ENCODE results near the gene PALLD. TPM values are rescaled to one million over a fixed set of nuclear protein-coding genes. Genes with fewer than 3 reads are reported as not detected.

PALLD gene
- total RNA-seq, 1 experiment from 2014 or later, result 23.7 TPM

DNA sequence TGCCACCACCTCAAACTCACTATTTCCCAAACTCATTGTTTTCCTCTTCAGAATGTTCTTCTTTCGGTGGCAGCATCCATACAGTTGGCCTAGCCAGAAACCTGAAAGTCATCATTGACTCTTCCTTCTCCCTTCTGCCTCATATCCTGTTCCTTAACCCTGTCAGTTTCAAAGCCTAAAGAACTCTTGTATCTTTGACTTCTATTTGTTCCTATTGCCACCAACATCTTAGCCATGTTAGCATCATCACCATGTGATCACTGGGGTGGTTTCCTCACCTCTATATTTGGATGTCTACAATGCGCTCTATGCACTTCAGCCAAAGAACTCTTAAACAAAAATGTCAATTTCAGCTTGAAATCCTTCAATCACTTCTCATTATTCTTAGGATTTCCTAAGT, 45.5 kb upstream of the PALLD start:
- H3K27ac Mint-ChIP-seq, result no peak overlapping the region
- no peak for DNase-seq (ENCODE audit: low spot score)
- H3K4me1 Mint-ChIP-seq, result peaks cover 14% of the 10 kb centered on the region
- no peak for TF ChIP-seq ZNF416 (CRISPR knock-in tag; IDR thresholded peaks at IDR 0.05)
- TF ChIP-seq FOXJ3 (CRISPR knock-in tag; IDR thresholded peaks at IDR 0.05; ENCODE audit: borderline replicate concordance), result no peak
- no peak for TF ChIP-seq EMX1 (CRISPR knock-in tag; IDR thresholded peaks at IDR 0.05)
- no peak for TF ChIP-seq ZNF219 (CRISPR knock-in tag; IDR thresholded peaks at IDR 0.05; ENCODE audit: borderline replicate concordance)
- TF ChIP-seq, protein P1, sequence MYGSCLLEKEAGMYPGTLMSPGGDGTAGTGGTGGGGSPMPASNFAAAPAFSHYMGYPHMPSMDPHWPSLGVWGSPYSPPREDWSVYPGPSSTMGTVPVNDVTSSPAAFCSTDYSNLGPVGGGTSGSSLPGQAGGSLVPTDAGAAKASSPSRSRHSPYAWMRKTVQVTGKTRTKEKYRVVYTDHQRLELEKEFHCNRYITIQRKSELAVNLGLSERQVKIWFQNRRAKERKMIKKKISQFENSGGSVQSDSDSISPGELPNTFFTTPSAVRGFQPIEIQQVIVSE (CRISPR knock-in tag; IDR thresholded peaks at IDR 0.05; ENCODE audit: borderline replicate concordance), result no peak
- no peak for TF ChIP-seq IRF2 (CRISPR knock-in tag; IDR thresholded peaks at IDR 0.05; ENCODE audit: borderline replicate concordance, low read depth)
- TF ChIP-seq, protein P2, sequence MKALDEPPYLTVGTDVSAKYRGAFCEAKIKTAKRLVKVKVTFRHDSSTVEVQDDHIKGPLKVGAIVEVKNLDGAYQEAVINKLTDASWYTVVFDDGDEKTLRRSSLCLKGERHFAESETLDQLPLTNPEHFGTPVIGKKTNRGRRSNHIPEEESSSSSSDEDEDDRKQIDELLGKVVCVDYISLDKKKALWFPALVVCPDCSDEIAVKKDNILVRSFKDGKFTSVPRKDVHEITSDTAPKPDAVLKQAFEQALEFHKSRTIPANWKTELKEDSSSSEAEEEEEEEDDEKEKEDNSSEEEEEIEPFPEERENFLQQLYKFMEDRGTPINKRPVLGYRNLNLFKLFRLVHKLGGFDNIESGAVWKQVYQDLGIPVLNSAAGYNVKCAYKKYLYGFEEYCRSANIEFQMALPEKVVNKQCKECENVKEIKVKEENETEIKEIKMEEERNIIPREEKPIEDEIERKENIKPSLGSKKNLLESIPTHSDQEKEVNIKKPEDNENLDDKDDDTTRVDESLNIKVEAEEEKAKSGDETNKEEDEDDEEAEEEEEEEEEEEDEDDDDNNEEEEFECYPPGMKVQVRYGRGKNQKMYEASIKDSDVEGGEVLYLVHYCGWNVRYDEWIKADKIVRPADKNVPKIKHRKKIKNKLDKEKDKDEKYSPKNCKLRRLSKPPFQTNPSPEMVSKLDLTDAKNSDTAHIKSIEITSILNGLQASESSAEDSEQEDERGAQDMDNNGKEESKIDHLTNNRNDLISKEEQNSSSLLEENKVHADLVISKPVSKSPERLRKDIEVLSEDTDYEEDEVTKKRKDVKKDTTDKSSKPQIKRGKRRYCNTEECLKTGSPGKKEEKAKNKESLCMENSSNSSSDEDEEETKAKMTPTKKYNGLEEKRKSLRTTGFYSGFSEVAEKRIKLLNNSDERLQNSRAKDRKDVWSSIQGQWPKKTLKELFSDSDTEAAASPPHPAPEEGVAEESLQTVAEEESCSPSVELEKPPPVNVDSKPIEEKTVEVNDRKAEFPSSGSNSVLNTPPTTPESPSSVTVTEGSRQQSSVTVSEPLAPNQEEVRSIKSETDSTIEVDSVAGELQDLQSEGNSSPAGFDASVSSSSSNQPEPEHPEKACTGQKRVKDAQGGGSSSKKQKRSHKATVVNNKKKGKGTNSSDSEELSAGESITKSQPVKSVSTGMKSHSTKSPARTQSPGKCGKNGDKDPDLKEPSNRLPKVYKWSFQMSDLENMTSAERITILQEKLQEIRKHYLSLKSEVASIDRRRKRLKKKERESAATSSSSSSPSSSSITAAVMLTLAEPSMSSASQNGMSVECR (CRISPR knock-in tag; IDR thresholded peaks at IDR 0.05; ENCODE audit: borderline replicate concordance), result no peak
- TF ChIP-seq ZNF423 (CRISPR knock-in tag; IDR thresholded peaks at IDR 0.05), result no peak
- no peak for TF ChIP-seq TP53 (CRISPR knock-in tag; IDR thresholded peaks at IDR 0.05)
- TF ChIP-seq, protein P3, sequence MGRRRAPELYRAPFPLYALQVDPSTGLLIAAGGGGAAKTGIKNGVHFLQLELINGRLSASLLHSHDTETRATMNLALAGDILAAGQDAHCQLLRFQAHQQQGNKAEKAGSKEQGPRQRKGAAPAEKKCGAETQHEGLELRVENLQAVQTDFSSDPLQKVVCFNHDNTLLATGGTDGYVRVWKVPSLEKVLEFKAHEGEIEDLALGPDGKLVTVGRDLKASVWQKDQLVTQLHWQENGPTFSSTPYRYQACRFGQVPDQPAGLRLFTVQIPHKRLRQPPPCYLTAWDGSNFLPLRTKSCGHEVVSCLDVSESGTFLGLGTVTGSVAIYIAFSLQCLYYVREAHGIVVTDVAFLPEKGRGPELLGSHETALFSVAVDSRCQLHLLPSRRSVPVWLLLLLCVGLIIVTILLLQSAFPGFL (CRISPR knock-in tag; IDR thresholded peaks at IDR 0.05; ENCODE audit: borderline replicate concordance), result no peak
- TF ChIP-seq TCF7 (CRISPR knock-in tag; IDR thresholded peaks at IDR 0.05; ENCODE audit: low read depth), result no peak
- TF ChIP-seq ZNF317 (CRISPR knock-in tag; IDR thresholded peaks at IDR 0.05; ENCODE audit: borderline replicate concordance, low read depth), result no peak
- no peak for TF ChIP-seq ZNF138 (CRISPR knock-in tag; conservative IDR thresholded peaks at IDR 0.05)
- TF ChIP-seq, protein P4, sequence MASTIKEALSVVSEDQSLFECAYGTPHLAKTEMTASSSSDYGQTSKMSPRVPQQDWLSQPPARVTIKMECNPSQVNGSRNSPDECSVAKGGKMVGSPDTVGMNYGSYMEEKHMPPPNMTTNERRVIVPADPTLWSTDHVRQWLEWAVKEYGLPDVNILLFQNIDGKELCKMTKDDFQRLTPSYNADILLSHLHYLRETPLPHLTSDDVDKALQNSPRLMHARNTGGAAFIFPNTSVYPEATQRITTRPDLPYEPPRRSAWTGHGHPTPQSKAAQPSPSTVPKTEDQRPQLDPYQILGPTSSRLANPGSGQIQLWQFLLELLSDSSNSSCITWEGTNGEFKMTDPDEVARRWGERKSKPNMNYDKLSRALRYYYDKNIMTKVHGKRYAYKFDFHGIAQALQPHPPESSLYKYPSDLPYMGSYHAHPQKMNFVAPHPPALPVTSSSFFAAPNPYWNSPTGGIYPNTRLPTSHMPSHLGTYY (CRISPR knock-in tag; IDR thresholded peaks at IDR 0.05), result no peak
- TF ChIP-seq, protein P5, sequence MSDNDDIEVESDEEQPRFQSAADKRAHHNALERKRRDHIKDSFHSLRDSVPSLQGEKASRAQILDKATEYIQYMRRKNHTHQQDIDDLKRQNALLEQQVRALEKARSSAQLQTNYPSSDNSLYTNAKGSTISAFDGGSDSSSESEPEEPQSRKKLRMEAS (CRISPR knock-in tag; IDR thresholded peaks at IDR 0.05), result no peak
- TF ChIP-seq, protein P6, sequence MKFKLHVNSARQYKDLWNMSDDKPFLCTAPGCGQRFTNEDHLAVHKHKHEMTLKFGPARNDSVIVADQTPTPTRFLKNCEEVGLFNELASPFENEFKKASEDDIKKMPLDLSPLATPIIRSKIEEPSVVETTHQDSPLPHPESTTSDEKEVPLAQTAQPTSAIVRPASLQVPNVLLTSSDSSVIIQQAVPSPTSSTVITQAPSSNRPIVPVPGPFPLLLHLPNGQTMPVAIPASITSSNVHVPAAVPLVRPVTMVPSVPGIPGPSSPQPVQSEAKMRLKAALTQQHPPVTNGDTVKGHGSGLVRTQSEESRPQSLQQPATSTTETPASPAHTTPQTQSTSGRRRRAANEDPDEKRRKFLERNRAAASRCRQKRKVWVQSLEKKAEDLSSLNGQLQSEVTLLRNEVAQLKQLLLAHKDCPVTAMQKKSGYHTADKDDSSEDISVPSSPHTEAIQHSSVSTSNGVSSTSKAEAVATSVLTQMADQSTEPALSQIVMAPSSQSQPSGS (CRISPR knock-in tag; IDR thresholded peaks at IDR 0.05; ENCODE audit: borderline replicate concordance, low read depth), result no peak
- no peak for TF ChIP-seq ZBTB21 (CRISPR knock-in tag; IDR thresholded peaks at IDR 0.05; ENCODE audit: borderline replicate concordance)
- TF ChIP-seq CREB1 (CRISPR knock-in tag; IDR thresholded peaks at IDR 0.05), result no peak
- no peak for TF ChIP-seq OVOL2 (CRISPR knock-in tag; IDR thresholded peaks at IDR 0.05; ENCODE audit: borderline replicate concordance)
- no peaks in the 10 kb centered on the region for H3K27me3 Mint-ChIP-seq (ENCODE audit: low read depth)
- H3K36me3 Mint-ChIP-seq, result peaks cover 4% of the 10 kb centered on the region; the same call in 1 of the 2 replicates
- H3K4me3 Mint-ChIP-seq, result no peak overlapping the region
- H3K9me3 Mint-ChIP-seq, result peaks cover 5% of the 10 kb centered on the region
- POLR2A ChIA-PET, result no interaction called here
- no peak for ATAC-seq
- CTCF ChIA-PET, result no interaction called here

Data from WTC11 (cell line).